GM18505 (cell line): ENCODE results near the gene PRM1.

Source experiments
- ATAC-seq: cut with Tn5 transposase; IDR thresholded peaks from one replicate; pipeline ENCODE4 v1.9.1; 2021; ENCODE audit not compliant: unreplicated experiment
- POLR2A ChIP-seq: IDR thresholded peaks from 4 replicates; pipeline ENCODE4 v1.6.1; 2011; ENCODE audit warnings: borderline replicate concordance; ENCODE audit not compliant: insufficient read depth, insufficient read length; ENCODE audit errors: extremely low read depth

PRM1 gene

DNA sequence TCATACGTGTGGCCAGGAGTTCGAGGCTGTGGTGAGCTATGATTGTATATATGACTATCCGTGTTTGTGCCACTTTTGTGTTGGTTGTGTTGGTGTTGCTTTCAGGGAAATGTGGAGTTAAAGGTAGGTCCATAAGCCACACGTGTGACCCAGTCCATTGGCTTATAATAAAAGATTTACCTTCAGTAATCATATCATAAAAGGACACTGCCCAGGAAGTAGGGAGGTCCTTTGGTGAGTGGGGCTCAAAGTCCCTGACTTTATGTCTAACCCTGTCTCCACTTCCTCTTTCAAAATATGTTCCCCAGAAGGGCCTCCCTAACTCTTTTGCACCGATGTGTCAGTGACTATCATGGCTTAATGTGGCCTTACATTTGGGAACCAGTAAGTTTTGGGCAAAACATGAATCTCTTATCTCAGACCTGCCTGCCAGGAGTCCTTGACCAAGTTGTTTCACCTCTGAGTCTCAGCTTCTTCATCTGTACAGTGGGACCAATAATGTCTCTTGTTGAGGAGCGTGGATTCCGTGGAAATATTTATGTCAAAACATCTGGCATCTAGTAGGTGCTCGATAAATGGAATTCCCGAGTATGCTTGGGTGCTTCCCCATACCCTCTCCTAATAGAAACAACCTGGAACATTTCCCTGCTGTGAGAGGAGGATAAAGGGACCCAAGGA lies 16.8 kb downstream of the PRM1 start:
- TF ChIP-seq POLR2A = no peak
- no peak for ATAC-seq

DNA sequence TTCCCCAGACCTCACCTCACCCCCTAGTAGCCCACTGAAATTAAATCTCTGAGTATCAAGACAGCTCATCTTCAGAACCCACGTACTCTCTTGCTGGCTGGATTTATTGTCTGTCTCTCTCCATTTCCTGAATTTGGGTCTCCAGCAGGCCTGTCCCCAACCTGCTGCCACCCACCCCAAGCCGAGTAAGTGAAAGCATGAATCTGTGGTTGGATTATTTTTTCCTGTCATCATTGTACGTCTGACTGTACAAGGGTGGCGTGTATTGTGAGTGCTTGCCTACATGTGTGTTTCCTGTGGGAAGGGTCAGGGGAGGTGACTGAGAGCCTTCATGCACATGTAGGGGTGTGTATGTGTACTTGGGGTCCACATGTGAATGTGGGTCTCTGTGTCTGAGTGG lies 17.4 kb downstream of the PRM1 start:
- no peak for TF ChIP-seq POLR2A
- ATAC-seq = no peak

DNA sequence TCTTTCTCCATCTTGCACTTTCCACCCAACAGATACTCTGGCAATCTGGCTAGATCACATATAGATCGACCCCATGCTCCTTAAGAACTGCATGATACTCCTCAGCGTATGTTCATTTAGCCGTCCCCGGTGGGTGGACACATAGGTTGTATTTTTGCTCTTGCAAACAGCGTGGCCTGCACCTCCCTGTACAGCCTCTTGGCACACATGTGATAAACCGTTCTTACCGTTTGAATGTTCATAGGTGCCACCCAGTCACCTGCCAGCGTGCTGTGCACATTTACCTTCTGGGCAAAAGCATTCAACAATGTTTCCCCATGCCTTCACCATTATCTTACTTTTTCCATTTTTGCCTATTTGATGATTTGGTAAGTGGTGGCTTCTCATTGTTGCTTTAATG lies 18.2 kb downstream of the PRM1 start:
- ATAC-seq = no peak
- TF ChIP-seq POLR2A = no peak

- ATAC-seq = no peak
Measured at GRCh38 chr16:11260596-11260966, 20.5 kb downstream of the PRM1 start.

GRCh38 chr16:11259655-11260595 lies 21.2 kb downstream of the PRM1 start:
- TF ChIP-seq POLR2A = no peak
- ATAC-seq = no peak

More at GRCh38 chr16:11260596-11260966, 20.5 kb downstream of the PRM1 start:
- no peak for TF ChIP-seq POLR2A

DNA sequence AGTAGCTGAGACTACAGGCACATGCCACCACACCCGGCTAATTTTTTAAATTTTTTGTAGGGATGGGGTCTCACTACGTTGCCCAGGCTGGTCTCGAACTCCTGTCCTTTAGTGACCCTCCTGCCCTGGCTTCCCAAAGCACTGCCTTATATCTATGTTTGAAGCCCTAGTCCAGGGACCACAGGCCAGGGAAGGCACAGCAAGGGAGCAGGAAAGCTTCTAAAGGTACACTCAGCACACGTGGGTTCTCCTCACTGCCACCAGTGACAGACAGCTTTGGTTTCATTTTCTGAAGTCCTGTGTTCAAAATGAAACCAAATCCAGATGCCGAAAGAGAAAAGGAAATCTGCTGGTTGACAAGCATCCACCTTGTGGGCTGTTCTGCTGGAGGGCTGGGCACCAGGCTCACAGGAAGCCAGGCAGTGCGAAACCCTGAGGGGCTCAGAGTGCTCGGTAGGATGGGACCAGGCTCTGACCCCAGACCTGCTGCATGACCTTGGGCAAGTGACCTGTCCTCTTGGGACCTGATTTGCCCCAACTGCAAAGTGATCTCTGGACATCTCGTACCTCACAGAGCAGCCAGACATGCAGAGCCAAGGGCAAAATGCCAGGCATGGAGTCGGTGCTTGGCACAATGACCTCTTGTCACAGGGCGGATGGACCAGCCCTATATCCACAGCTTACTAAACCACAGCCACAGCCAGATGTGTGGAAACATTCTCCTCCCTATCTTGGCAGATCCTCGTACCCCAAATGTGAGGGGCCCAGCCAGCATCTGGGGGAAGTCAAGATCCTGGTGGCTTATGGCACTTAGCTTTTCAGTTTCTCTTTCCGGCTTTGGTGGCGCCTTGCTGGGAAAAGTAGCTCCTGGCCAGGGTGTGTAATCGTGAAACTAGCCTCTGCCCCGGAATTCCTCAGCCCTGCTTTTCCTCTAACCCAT lies 22.3 kb downstream of the PRM1 start:
- TF ChIP-seq POLR2A = no peak
- ATAC-seq = no peak

DNA sequence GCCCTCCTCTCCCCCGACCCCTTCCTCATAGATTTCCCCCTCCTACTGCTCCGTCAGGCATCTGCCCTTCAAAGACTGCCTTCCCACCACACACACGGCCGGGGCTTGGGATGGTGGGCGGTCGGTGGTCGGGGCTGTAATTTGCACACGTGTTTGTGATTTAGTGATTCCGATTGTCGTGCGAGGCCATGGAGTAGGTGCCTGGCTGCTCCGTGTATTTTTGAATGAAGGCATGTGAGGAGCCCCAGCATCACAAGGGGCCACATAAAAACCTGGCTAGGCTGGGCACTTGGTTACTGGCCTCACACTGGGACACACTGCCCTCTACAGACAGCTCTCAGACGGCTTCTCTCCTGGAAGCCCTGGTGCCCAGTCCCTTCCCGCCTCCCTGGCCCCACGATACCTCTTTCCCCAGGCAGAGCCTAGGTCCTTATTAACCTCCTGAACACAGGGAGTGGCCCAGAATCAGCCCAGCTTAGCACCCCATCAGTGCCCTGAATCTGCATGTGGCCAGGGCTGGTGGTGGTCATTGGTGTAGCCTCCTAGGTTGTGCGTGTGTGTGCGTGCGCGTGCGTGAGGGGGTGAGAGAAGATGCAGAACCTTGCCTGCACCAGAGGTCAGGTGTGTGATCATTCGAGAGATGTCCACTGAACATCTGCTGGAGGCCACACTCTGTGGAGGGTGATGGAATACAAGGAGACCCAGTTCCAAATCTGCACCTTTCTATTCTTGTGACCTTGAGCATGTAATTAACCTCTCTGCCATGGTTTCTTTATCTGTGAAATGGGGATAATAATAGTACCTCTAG lies 23.8 kb downstream of the PRM1 start:
- ATAC-seq = no peak
- TF ChIP-seq POLR2A = no peak

DNA sequence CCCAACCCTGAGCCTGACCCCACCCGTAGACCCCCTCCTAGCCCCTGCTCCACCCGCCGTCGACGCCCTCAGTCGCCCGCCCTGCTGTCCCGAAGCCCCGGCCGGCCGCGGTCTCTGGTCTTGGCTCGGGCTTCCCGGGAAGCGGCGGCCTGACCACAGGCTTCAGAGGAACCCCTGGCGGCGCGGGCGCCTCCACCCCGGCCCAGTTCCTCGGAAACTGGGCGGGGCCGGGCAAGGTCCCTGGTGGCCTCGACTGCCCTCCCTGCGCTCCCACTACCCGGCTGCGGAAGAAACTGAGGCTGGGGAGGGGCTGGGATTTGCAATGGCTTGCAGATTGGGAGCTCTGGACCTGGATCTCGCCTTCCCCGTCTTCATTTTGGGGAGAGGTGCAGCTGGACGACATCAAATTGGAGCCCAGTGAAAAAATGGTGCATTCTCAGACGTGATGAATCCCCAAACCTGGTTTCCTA lies 24.4 kb downstream of the PRM1 start:
- no peak for TF ChIP-seq POLR2A
- no peak for ATAC-seq

GRCh38 chr16:11255737-11256660 lies 25.1 kb downstream of the PRM1 start, which contains the start of gene SOCS1:
Gene SOCS1 (minus strand): TSS chr16:11256204. CDS start chr16:11255478, 726 bp downstream.
- ATAC-seq = peak; percentile 55
- peak; percentile 99 for TF ChIP-seq POLR2A

DNA sequence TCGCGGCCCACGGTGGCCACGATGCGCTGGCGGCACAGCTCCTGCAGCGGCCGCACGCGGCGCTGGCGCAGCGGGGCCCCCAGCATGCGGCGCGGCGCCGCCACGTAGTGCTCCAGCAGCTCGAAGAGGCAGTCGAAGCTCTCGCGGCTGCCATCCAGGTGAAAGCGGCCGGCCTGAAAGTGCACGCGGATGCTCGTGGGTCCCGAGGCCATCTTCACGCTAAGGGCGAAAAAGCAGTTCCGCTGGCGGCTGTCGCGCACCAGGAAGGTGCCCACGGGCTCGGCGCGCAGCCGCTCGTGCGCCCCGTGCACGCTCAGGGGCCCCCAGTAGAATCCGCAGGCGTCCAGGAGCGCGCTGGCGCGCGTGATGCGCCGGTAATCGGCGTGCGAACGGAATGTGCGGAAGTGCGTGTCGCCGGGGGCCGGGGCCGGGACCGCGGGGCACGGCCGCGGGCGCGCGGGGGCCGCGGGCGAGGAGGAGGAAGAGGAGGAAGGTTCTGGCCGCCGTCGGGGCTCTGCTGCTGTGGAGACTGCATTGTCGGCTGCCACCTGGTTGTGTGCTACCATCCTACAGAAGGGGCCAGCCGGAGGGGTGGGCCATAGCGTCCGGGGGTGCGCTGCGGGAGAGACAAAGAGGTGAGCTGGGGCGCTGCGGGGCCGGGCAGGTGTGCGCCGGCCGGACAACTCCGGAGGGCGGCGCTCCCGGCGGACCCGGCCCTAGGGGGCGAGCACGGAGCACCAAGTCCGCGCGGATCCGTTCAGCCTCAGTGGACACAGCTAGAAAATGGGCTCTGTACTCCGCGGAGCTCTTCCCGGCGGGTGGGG lies 26.0 kb downstream of the PRM1 start:
- ATAC-seq = peak; percentile 4
- peak; percentile 34 for TF ChIP-seq POLR2A
